ENCODE results near the gene MMP20. TPM values are rescaled to one million over a fixed set of nuclear protein-coding genes. Genes with fewer than 3 reads are reported as not detected.

Gene MMP20, protein sequence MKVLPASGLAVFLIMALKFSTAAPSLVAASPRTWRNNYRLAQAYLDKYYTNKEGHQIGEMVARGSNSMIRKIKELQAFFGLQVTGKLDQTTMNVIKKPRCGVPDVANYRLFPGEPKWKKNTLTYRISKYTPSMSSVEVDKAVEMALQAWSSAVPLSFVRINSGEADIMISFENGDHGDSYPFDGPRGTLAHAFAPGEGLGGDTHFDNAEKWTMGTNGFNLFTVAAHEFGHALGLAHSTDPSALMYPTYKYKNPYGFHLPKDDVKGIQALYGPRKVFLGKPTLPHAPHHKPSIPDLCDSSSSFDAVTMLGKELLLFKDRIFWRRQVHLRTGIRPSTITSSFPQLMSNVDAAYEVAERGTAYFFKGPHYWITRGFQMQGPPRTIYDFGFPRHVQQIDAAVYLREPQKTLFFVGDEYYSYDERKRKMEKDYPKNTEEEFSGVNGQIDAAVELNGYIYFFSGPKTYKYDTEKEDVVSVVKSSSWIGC
- total RNA-seq (2021), result not detected in 3 replicates
- percentile 3 among the genes with signal in this experiment for Bru-seq, nascent RNA
- long read RNA-seq, experiment 1, result 0 reads
- long read RNA-seq, experiment 2, result 0 reads
- long read RNA-seq, experiment 3, result 0 reads

DNA sequence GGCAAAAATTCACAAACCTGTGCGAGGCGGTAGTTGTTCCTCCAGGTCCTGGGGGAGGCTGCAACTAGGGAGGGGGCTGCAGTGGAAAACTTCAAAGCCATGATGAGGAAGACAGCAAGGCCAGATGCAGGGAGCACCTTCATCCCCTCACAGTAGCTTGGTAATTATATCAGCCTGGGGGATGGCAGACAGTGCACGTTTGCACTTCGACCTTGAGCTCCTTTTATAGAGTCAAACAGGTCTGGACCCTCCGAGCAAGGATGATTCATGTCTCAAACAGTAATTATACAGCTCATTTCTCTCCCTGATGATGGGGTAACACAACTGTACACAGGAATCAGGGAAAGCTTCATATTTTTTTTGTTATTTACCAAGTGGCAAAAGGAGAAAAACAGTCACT, at the start of gene MMP20:
TSS of gene MMP20 (minus strand) at position 156 of the 400 bp plus-strand sequence. CDS start at position 143, 13 bp downstream.
- Mint-ChIP-seq H3K36me3 (no peaks in the 10 kb centered on the region), H3K4me3 (no peak within 1 kb of the TSS), H3K9me3 (no peaks in the 10 kb centered on the region), H3K27ac (no peak within 1 kb of the TSS), H3K4me1 (no peaks in the 10 kb centered on the region; the same call in 1 of the 2 replicates), H3K27me3 (ENCODE audit: low read depth) (no peaks in the 10 kb centered on the region)
- TF ChIP-seq HMGA2 (CRISPR knock-in tag; IDR thresholded peaks at IDR 0.05), result no peak
- TF ChIP-seq, protein P1, sequence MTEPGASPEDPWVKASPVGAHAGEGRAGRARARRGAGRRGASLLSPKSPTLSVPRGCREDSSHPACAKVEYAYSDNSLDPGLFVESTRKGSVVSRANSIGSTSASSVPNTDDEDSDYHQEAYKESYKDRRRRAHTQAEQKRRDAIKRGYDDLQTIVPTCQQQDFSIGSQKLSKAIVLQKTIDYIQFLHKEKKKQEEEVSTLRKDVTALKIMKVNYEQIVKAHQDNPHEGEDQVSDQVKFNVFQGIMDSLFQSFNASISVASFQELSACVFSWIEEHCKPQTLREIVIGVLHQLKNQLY (CRISPR knock-in tag; IDR thresholded peaks at IDR 0.05), result no peak
- TF ChIP-seq, protein P2, sequence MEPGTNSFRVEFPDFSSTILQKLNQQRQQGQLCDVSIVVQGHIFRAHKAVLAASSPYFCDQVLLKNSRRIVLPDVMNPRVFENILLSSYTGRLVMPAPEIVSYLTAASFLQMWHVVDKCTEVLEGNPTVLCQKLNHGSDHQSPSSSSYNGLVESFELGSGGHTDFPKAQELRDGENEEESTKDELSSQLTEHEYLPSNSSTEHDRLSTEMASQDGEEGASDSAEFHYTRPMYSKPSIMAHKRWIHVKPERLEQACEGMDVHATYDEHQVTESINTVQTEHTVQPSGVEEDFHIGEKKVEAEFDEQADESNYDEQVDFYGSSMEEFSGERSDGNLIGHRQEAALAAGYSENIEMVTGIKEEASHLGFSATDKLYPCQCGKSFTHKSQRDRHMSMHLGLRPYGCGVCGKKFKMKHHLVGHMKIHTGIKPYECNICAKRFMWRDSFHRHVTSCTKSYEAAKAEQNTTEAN (CRISPR knock-in tag; IDR thresholded peaks at IDR 0.05), result no peak
- TF ChIP-seq MYBL2 (CRISPR knock-in tag; IDR thresholded peaks at IDR 0.05), result no peak
- no peak for TF ChIP-seq TEAD1 (CRISPR knock-in tag; IDR thresholded peaks at IDR 0.05)
- TF ChIP-seq, protein P3, sequence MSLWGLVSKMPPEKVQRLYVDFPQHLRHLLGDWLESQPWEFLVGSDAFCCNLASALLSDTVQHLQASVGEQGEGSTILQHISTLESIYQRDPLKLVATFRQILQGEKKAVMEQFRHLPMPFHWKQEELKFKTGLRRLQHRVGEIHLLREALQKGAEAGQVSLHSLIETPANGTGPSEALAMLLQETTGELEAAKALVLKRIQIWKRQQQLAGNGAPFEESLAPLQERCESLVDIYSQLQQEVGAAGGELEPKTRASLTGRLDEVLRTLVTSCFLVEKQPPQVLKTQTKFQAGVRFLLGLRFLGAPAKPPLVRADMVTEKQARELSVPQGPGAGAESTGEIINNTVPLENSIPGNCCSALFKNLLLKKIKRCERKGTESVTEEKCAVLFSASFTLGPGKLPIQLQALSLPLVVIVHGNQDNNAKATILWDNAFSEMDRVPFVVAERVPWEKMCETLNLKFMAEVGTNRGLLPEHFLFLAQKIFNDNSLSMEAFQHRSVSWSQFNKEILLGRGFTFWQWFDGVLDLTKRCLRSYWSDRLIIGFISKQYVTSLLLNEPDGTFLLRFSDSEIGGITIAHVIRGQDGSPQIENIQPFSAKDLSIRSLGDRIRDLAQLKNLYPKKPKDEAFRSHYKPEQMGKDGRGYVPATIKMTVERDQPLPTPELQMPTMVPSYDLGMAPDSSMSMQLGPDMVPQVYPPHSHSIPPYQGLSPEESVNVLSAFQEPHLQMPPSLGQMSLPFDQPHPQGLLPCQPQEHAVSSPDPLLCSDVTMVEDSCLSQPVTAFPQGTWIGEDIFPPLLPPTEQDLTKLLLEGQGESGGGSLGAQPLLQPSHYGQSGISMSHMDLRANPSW (CRISPR knock-in tag; conservative IDR thresholded peaks at IDR 0.05; ENCODE audit: low read depth), result no peak
- TF ChIP-seq FOXK1 (CRISPR knock-in tag; IDR thresholded peaks at IDR 0.05), result no peak
- no peak for TF ChIP-seq ETV6 (CRISPR knock-in tag; IDR thresholded peaks at IDR 0.05)
- TF ChIP-seq, protein P4, sequence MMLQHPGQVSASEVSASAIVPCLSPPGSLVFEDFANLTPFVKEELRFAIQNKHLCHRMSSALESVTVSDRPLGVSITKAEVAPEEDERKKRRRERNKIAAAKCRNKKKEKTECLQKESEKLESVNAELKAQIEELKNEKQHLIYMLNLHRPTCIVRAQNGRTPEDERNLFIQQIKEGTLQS (CRISPR knock-in tag; conservative IDR thresholded peaks at IDR 0.05), result no peak
- TF ChIP-seq, protein P5, sequence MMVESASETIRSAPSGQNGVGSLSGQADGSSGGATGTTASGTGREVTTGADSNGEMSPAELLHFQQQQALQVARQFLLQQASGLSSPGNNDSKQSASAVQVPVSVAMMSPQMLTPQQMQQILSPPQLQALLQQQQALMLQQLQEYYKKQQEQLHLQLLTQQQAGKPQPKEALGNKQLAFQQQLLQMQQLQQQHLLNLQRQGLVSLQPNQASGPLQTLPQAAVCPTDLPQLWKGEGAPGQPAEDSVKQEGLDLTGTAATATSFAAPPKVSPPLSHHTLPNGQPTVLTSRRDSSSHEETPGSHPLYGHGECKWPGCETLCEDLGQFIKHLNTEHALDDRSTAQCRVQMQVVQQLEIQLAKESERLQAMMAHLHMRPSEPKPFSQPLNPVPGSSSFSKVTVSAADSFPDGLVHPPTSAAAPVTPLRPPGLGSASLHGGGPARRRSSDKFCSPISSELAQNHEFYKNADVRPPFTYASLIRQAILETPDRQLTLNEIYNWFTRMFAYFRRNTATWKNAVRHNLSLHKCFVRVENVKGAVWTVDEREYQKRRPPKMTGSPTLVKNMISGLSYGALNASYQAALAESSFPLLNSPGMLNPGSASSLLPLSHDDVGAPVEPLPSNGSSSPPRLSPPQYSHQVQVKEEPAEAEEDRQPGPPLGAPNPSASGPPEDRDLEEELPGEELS (CRISPR knock-in tag; IDR thresholded peaks at IDR 0.05), result no peak
- DNase-seq (ENCODE audit: low spot score), result no peak
- POLR2A ChIA-PET, result no interaction called here
- CTCF ChIA-PET, result interaction anchor here (1.1 to 1.4 kb wide), 3 partner anchors 12 to 41 kb away, joined by 4 read pairs; no protein-coding TSS in a partner anchor
- no peak for ATAC-seq

DNA sequence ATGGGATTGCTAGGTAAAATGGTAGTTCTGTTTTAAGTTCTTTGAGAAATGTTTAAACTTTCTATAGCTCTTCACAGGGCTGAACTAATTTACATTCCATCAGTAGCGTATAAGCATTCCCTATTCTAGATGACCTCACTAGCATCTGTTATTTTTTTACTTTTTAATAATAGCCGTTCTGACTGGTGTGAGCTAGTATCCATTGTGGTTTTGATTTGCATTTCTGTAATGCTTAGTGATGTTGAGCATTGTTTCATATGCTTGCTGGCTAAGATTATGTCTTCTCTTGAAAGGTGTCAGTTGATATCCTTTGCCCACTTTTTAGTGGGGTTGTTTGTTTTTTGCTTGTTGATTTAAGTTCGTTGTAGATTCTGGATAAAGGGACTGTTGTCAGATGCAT, 44.5 kb upstream of the MMP20 start:
- no peaks in the 10 kb centered on the region for H3K36me3 Mint-ChIP-seq
- H3K27me3 Mint-ChIP-seq (ENCODE audit: low read depth), result no peaks in the 10 kb centered on the region
- ATAC-seq (no peak), DNase-seq (ENCODE audit: low spot score) (no peak)
- ChIA-PET CTCF (no interaction called here), POLR2A (no interaction called here)
- H3K9me3 Mint-ChIP-seq, result no peaks in the 10 kb centered on the region; the same call in 1 of the 2 replicates
- peaks cover 14% of the 10 kb centered on the region for H3K4me1 Mint-ChIP-seq
- H3K27ac Mint-ChIP-seq, result no peak overlapping the region
- H3K4me3 Mint-ChIP-seq, result no peak overlapping the region
- TF ChIP-seq ZNF396 (CRISPR knock-in tag; IDR thresholded peaks at IDR 0.05; ENCODE audit: borderline replicate concordance), result no peak
- TF ChIP-seq, protein P6, sequence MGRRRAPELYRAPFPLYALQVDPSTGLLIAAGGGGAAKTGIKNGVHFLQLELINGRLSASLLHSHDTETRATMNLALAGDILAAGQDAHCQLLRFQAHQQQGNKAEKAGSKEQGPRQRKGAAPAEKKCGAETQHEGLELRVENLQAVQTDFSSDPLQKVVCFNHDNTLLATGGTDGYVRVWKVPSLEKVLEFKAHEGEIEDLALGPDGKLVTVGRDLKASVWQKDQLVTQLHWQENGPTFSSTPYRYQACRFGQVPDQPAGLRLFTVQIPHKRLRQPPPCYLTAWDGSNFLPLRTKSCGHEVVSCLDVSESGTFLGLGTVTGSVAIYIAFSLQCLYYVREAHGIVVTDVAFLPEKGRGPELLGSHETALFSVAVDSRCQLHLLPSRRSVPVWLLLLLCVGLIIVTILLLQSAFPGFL (CRISPR knock-in tag; IDR thresholded peaks at IDR 0.05; ENCODE audit: borderline replicate concordance), result no peak
- TF ChIP-seq, protein P7, sequence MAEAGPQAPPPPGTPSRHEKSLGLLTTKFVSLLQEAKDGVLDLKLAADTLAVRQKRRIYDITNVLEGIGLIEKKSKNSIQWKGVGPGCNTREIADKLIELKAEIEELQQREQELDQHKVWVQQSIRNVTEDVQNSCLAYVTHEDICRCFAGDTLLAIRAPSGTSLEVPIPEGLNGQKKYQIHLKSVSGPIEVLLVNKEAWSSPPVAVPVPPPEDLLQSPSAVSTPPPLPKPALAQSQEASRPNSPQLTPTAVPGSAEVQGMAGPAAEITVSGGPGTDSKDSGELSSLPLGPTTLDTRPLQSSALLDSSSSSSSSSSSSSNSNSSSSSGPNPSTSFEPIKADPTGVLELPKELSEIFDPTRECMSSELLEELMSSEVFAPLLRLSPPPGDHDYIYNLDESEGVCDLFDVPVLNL (CRISPR knock-in tag; IDR thresholded peaks at IDR 0.05; ENCODE audit: borderline replicate concordance, low read depth), result no peak
- TF ChIP-seq, protein P8, sequence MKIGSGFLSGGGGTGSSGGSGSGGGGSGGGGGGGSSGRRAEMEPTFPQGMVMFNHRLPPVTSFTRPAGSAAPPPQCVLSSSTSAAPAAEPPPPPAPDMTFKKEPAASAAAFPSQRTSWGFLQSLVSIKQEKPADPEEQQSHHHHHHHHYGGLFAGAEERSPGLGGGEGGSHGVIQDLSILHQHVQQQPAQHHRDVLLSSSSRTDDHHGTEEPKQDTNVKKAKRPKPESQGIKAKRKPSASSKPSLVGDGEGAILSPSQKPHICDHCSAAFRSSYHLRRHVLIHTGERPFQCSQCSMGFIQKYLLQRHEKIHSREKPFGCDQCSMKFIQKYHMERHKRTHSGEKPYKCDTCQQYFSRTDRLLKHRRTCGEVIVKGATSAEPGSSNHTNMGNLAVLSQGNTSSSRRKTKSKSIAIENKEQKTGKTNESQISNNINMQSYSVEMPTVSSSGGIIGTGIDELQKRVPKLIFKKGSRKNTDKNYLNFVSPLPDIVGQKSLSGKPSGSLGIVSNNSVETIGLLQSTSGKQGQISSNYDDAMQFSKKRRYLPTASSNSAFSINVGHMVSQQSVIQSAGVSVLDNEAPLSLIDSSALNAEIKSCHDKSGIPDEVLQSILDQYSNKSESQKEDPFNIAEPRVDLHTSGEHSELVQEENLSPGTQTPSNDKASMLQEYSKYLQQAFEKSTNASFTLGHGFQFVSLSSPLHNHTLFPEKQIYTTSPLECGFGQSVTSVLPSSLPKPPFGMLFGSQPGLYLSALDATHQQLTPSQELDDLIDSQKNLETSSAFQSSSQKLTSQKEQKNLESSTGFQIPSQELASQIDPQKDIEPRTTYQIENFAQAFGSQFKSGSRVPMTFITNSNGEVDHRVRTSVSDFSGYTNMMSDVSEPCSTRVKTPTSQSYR (CRISPR knock-in tag; IDR thresholded peaks at IDR 0.05), result no peak
- TF ChIP-seq, protein P1 (CRISPR knock-in tag; IDR thresholded peaks at IDR 0.05), result no peak
- TF ChIP-seq, protein P9, sequence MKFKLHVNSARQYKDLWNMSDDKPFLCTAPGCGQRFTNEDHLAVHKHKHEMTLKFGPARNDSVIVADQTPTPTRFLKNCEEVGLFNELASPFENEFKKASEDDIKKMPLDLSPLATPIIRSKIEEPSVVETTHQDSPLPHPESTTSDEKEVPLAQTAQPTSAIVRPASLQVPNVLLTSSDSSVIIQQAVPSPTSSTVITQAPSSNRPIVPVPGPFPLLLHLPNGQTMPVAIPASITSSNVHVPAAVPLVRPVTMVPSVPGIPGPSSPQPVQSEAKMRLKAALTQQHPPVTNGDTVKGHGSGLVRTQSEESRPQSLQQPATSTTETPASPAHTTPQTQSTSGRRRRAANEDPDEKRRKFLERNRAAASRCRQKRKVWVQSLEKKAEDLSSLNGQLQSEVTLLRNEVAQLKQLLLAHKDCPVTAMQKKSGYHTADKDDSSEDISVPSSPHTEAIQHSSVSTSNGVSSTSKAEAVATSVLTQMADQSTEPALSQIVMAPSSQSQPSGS (CRISPR knock-in tag; IDR thresholded peaks at IDR 0.05; ENCODE audit: borderline replicate concordance, low read depth), result no peak
